NCI-H510A treated with DMSO at 0.1 percent for 48 hours (cell line): Measurements from ENCODE around the gene DDX55.
A peak's percentile ranks its signal among the peaks of the same experiment; 100 is the strongest.

ENCODE experiments used
- DNase-seq: peaks from one replicate; lab custom pipeline; 2025; lab: John Stamatoyannopoulos, UW

DDX55 gene

DNA sequence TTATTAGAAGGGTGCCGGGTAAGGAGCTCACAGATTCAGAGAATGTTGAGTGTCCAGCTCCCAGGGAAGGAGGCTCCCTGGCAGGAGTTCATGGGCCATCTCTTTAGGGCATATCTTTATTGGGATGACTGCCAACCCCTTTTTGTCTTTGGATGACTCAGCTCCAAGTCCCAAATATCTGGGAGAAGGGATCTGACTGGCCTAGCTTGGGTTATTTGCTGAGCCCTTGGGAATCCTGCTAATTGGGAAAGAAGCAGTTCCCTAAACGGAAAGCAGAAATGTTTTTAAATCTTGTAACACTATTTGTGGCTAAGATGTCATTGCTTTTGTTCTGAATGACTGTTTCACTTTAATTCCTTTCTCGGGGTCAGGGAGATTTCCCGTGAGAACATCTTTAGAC is 12.6 kb downstream of the DDX55 start:
- no peak for DNase-seq

DNA sequence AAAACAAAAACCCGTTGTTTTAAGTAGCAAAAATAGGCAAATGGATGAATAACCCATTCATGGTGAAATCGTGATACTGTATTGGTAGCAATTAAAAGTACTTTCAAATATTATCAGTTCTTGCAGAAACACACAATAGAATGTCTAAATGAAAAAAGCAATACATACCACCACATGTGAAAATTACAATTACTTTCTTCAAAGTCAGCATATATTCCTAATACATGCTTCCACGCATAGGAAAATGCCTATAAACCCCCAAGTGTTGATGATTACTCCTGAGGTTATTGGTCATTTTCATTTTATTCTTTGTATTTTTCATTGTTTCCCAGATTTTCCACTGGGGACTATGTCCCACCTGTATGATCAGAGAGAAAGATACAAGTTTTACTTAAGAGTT is 15.2 kb downstream of the DDX55 start:
- DNase-seq = no peak

DNA sequence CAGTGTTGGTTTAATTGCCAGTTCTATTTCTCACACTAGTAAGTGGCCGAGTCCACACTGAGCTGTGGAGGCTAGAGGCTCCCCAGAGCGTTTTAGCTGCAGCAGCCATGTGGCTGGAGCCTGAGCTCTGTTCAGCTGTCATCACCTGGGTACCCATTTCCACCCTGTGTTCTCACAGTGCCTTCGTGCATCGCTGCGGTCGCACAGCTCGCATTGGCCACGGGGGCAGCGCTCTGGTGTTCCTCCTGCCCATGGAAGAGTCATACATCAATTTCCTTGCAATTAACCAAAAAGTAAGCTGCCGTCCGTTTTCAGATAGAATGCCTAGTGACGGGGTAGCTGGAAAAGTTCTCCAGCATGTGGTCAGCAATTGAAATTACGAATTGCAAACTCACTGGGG is 15.7 kb downstream of the DDX55 start:
- no peak for DNase-seq

DNA sequence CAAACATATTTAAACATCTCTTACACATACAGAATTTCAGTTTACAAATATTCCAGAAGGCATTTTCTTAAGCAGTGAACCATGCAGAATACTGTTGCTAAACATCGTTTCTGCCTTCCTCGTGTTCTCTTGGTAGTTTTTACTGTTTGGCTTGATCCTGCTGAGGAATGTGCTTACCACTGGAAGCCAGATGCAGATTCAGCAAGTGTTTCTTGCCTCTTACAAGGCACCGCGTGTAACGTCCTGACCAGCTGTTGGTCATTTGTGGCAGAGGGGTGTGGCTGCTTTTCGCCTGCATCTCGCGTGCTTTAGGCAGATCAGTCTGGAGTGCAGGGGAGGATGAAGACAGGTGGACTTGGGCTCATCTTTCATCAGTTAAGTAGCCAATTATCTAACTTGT is 19.2 kb downstream of the DDX55 start:
- no peak for DNase-seq

DNA sequence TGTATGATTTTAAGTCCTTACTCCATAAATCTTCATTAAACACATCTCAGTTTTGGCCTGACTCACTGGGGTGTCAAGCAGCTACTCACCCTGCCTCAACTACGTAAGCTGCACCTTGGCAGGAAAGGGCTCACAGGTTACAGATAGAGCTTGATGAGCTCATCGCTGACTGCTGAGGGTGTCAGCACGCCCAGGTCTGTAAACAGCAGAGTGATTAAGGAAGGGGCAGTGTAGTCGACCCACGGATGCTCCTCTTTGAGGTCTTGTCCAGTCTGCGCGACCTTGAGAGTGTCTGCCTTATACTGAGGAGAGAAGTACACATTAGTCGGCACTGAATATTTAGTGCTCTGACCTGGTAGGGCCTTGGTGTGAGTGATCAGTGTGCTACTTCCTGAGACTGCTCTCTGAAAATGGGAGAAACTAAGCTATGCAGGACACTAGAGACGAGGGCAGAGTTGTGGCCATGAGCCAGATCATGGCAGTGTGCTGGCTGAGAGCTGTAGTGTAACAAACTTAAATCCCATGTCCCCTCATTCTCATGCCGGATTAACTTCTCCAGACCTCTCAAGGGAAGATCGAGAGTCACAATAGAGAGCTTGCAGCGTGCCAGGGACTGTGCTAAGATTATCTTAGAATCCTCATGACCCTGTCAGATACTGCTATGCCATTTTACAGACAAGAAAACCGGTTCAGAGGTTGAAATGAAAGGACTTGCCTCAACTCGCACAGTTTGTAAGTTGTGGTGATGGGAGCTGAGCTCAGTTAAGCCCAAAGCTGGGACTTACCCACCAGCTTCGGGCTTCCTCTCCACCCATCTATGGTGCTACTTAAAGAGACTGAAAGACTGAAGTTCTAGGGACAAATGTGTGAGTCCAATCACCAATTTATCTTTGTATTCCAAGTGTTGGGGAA is 20.0 kb downstream of the DDX55 start:
- no peak for DNase-seq

DNA sequence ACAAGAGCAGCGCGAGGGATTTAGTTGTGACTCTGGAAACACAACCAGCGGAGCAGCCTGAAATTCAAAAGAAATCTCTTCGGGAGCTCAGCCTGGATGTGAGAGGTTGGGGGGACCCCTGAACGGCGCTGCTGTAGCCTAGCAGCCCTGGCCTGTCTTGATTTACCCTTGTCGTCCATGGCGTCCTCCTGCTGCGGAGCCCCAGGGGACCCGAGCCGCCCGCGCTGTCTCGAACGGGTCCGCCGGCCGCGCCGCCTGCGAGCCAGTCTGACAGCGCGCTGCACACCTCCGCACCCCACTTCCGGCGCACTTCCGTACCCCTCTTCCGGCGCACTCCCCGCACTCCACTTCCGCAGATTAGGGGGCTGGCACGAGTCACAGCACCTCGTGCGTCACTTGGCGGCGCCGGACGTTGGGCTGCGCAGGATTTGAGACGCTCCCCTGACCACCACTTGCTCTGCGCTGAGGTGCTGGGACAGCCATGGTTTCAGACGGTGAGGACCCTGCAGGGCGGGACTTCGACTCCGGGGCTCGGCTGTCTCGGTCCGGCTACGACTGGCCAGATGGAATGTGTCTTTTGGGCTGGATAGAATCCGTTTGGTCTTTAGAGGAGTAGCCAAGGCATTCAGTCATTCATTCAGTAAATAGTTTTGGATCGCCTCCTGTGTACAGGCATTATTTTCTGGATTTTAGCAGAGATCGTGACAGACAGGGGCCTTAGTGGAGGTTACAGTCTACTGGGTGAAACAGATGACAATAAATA is 31.7 kb downstream of the DDX55 start, which contains the start of the genes EIF2B1 and GTF2H3:
EIF2B1 (minus strand) TSS at position 308 of the 763 bp plus-strand sequence; CDS start at position 179, 129 bp downstream.
GTF2H3 (plus strand) TSS at position 451 of the 763 bp plus-strand sequence; CDS start at position 482, 31 bp downstream.
- DNase-seq = peak; percentile 96

DNA sequence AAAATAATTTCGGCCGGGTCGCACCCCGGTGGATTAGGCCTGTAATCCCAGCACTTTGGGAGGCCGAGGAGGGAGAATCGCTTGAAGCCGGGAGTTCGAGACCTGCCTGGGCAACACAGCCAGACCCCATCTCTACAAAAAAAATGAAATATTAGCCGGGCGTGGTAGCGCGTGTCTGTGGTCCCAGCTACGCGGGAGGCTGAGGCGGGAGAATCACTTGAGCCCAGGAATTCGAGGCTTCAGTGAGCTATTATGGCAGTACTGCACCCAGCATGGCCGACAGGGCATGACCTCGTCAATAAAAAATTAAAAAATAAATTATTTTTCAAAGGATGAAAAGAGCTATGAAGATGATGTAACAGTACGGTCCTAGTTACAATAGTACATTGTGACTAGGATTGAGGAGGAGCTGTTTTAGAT is 32.3 kb downstream of the DDX55 start:
- no peak for DNase-seq

DNA sequence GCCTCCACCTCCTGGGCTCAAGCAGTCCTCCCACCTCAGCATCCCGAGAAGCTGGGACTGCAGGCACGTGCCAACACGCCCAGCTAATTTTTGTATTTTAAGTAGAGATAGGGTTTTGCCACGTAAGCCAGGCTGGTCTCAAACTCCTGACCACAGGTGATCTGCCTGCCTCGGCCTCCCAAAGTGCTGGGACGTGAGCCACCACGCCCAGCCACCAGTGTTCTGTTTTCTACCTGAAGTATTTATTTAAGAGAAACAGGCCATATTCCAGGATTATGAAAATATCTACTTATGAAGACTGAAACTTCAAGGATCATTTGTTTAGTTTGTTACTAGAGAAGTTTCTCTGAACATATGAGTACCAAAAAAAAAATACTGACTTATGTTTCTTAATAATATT is 42.0 kb downstream of the DDX55 start:
- DNase-seq = no peak

DNA sequence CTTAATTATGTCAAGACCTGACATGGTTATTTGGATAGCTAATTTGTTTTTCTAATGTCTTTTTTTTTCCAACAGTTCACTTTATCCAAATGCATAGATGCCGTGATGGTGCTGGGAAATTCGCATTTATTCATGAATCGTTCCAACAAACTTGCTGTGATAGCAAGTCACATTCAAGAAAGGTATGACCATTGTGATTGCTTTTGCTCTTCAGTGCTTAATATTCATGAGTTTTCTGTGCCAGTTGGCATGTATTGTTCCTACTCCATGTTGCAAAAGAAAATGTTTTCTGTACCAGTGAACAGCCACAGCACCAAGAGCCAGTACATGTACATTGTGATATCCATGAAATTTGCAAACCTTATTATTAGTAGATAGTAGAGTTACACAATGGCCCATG is 43.5 kb downstream of the DDX55 start:
- no peak for DNase-seq

DNA sequence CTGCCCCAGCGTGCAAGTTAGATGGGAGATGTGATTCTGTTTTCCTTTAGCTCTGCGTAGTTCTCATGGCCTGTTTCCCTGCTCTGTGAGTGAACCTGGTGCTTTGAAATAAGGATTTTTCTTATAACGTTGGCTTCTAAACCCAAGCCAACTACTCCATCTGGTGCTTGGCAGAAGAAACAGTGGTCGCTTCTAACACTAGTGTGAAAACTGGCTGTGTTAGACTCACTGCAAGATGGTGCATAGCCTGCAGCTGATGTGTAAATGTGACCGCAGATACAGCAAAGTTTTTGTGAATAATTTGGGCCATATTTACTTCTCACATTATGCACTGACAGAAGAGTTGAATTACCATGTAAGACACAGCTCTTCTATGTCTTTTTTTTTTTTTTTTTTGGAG is 44.0 kb downstream of the DDX55 start:
- DNase-seq = no peak

DNA sequence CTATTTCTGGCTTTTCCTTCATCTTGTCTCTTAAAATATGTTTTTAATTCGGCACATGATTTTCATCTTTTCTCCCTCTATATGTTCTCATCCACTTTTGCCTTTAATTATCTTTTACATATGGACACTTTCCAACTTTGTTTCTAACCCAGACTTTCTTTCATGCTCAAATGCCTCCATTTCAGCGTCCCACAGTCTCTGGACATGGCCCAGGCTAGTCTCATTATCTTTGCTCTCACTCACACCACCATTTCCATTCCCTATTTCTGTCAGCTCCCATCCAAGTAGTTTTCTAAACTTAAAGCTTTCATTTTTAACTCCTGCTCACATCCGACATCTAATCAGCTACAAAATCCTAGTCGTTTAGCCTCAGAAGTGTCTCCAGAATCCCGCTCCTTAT is 46.5 kb downstream of the DDX55 start:
- no peak for DNase-seq

DNA sequence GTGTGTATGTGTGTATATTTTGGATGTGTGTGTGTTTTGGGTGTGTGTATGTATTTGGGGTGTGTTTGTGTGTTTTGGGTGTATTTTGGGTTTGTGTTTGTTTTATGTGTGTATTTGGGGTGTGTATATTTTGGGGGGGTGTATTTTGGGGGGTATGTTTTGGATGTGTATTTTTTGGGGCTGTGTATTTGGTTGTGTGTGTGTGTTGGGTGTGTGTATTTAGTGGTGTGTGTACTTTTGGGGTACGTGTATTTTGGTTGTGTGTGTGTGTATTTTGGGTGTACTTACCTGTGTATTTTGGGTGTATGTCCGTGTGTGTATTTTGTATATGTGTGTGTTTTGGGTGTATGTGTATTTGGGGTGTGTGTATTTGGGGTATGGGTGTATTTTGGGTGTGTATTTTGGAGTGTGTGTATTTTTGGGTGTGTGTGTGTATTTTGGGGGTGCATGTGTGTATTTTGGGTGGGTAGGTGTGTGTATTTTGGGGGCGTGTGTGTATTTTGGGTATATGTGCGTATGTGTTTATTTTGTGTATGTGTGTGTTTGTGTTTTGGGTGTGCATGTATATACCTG is 52.3 kb downstream of the DDX55 start:
- no peak for DNase-seq

DNA sequence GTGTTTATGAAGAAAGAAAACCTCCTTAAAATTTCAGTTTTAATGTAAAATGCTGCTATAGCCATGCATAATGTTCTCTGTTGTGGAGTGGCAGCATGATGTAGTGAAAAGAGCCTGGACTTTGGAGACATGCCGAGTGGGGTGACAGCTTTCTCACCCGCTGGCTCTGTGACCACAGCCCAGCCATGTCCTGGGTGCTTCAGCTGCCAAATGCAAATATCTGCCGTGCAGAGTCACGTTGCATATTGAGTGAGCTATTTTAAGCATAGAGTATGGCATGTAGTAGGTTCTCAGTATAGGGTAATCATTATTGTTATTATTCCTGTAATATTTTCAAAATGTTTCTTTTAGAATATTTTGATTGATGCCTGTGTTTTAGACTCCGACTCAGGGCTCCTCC is 53.5 kb downstream of the DDX55 start:
- DNase-seq = no peak

DNA sequence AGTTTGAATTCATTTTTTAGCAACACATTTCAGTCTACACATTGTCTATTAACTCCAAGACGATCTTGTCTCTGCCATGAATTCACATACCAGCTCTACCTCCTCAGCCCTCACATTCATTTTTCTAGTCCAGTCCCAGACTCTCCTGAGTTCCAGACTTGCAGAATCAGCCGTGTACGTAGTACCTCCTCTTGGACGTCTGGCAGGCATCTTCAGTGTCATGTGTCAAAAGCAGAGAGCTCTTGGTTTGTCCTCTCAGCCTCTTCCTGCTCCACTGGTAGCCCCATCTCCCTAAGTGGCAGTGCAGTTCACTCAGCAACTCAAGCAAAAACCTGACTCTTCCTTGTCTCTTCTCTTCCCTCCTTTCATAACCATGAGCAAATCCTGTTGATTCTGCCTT is 54.5 kb downstream of the DDX55 start:
- no peak for DNase-seq

DNA sequence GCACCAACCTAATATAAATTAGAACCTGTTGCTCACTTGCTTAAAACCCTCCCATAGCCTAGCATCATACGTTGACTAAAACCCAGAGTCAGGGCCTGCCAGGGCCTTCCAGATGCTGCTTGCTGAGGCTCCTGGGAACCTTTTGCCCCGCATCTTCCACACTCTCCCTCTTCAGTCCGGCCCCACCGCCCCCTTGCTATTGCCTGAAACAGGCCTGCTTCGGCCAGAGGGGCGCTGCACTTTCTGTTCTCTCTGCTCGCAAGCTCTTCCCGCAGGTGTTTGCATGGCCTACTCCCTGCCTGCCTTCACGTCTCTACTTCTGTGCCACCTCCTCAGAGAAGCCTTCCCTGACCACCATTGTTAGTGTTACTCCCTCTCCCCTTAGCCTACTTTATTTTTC is 55.3 kb downstream of the DDX55 start:
- no peak for DNase-seq

DNA sequence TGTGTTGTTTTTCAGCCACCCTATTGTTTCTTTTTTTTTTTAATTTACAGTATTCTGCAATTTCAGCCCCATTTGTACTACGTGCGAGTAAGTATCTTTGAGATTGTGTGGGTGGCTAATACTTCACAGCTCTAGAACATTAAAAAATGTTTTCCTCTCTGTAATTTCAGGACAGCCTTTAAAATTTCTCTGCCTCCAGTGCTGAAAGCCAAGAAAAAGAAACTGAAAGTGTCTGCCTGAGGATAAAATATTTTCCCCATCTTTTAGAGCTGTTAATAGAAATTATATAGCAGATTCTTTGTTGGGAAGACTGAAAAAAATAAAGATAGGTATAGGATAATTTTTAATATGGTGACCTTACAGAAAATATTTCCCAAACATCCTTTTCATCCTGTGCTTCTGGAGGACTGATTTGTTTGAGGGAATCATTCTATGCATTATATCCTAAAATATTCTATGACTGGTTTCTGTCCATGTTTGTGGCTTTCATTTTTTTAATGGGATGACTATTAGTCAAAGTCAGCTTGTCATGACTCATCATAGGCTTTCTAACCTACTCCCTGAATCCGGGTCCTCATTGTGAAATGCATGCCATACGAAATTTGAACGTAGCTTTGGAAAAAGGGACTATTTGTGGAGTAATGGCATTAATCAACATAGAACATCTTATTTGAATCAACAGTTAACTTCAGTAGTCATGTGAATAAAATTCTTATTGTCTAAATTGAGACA is 58.3 kb downstream of the DDX55 start:
- no peak for DNase-seq

DNA sequence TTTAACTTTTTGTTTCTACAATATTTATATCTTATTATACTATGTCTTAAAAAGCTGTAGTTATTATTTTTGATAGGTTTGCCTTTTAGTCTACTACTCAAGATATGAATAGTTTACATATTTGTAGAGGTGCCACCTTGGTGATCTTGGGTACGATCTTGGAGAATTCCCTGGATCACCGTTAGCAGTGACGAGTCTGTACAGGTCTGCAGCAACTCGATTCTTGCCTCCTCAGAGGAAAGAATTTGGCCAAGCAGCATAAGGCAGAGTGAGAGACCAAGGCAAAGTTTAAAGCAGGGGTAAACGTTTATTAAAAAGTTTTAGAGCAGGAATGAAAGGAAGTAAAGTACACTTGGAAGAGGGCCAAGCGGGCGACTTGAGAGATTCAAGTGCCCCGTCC is 65.9 kb downstream of the DDX55 start:
- no peak for DNase-seq
